ENCODE data around the gene KLHL20. TPM values are rescaled to one million over a fixed set of nuclear protein-coding genes. Genes with fewer than 3 reads are reported as not detected.
"Not testable (repeated sequence)": the region's sequence is repeated elsewhere in the genome, so short reads cannot be mapped to it uniquely, and the experiment has no call there.

KLHL20 gene
- total and polyA plus RNA-seq, 2 of the 13 experiments (the other 11 are each of a cell fraction or from before 2014, with no cell fraction given): 7.4 to 14.3 TPM

- POLR2A ChIA-PET; BruUV-seq (replicated peaks); CTCF ChIA-PET (ENCODE audit: low intra/inter-chr PET ratio, low total read pairs): not testable (repeated sequence)
These were observed 34.6 kb upstream of the KLHL20 start for GRCh38 chr1:173680152-173680551.

GRCh38 chr1:173682184-173682583, 32.6 kb upstream of the KLHL20 start:
- BruUV-seq (replicated peaks): no TSS peak
- CTCF ChIA-PET (ENCODE audit: low intra/inter-chr PET ratio, low total read pairs): no interaction called here
- no peaks in the 10 kb centered on the region for H3K4me1 ChIP-seq (ENCODE audit: insufficient read depth, low read length)
- H3K4me3 ChIP-seq (replicated peaks in 1 of 3; ENCODE audit: insufficient read depth in 1 of 3, low read depth in 2 of 3, low read length in 3 of 3): no peak overlapping the region
- DNase-seq (ENCODE audit: low spot score) (no peak), FAIRE-seq (no peak), ATAC-seq (no peak)
- in situ Hi-C loops (cut with HindIII; ENCODE audit: extremely low pct_ligation_motif_present, low pct_unique_long_range_greater_than_20kb) (no loop called here), intact Hi-C loops (cut with micrococcal nuclease; ENCODE audit: unreplicated experiment) (no loop called here)
- H2AFZ ChIP-seq (ENCODE audit: low read length): no peak overlapping the region
- H4K20me1 ChIP-seq (ENCODE audit: insufficient read depth, low read length): no peaks in the 10 kb centered on the region
- H3K4me2 ChIP-seq (ENCODE audit: low read depth, low read length): no peak overlapping the region
- H3K27me3 ChIP-seq (ENCODE audit: control insufficient read depth in 1 of 2, insufficient read depth in 2 of 2, low read length in 2 of 2): no peaks in the 10 kb centered on the region
- H3K79me2 ChIP-seq (ENCODE audit: insufficient read depth, low read length): no peaks in the 10 kb centered on the region
- no peaks in the 10 kb centered on the region for H3K9me3 ChIP-seq (ENCODE audit: low read length)
- H3K27ac ChIP-seq (ENCODE audit: extremely low read length, insufficient read depth, low read length): no peak overlapping the region
- H3K9ac ChIP-seq (ENCODE audit: insufficient read depth, low read depth, low read length): no peak overlapping the region
- POLR2A ChIA-PET: no interaction called here
- H3K36me3 ChIP-seq (replicated peaks in 1 of 2; ENCODE audit: control insufficient read depth in 1 of 2, insufficient read depth in 2 of 2, low read length in 2 of 2): no peaks in the 10 kb centered on the region
- TF ChIP-seq ZNF512B (CRISPR knock-in tag; IDR thresholded peaks at IDR 0.05; ENCODE audit: borderline replicate concordance): no peak
- TF ChIP-seq MAFG (CRISPR knock-in tag; IDR thresholded peaks at IDR 0.05): no peak
- no peak for TF ChIP-seq ONECUT2 (CRISPR knock-in tag; IDR thresholded peaks at IDR 0.05)
- TF ChIP-seq JDP2 (CRISPR knock-in tag; IDR thresholded peaks at IDR 0.05; ENCODE audit: borderline replicate concordance): no peak
- no peak for TF ChIP-seq ZNF609 (CRISPR knock-in tag; IDR thresholded peaks at IDR 0.05; ENCODE audit: borderline replicate concordance)
- TF ChIP-seq HMGXB3 (CRISPR knock-in tag; IDR thresholded peaks at IDR 0.05; ENCODE audit: borderline replicate concordance): no peak

More at GRCh38 chr1:173680152-173680551, 34.6 kb upstream of the KLHL20 start:
- H3K4me2 ChIP-seq (ENCODE audit: low read depth, low read length); DNase-seq (ENCODE audit: low spot score); H4K20me1 ChIP-seq (ENCODE audit: insufficient read depth, low read length); H2AFZ ChIP-seq (ENCODE audit: low read length); H3K27me3 ChIP-seq (ENCODE audit: control insufficient read depth in 1 of 2, insufficient read depth in 2 of 2, low read length in 2 of 2); H3K4me3 ChIP-seq (replicated peaks in 1 of 3; ENCODE audit: insufficient read depth in 1 of 3, low read depth in 2 of 3, low read length in 3 of 3); in situ Hi-C loops (cut with HindIII; ENCODE audit: extremely low pct_ligation_motif_present, low pct_unique_long_range_greater_than_20kb); H3K79me2 ChIP-seq (ENCODE audit: insufficient read depth, low read length); H3K9ac ChIP-seq (ENCODE audit: insufficient read depth, low read depth, low read length); FAIRE-seq; H3K9me3 ChIP-seq (ENCODE audit: low read length); ATAC-seq; H3K36me3 ChIP-seq (replicated peaks in 1 of 2; ENCODE audit: control insufficient read depth in 1 of 2, insufficient read depth in 2 of 2, low read length in 2 of 2); H3K27ac ChIP-seq (ENCODE audit: extremely low read length, insufficient read depth, low read length); H3K4me1 ChIP-seq (ENCODE audit: insufficient read depth, low read length); intact Hi-C loops (cut with micrococcal nuclease; ENCODE audit: unreplicated experiment): not testable (repeated sequence)
- 45% methylated on average over 5 of the region's 5 CpGs for WGBS (ENCODE audit: low lambda C conversion rate)

Data from HepG2 (cell line).